ENCODE results near the gene FBXW7.
"Not testable (repeated sequence)": the region's sequence is repeated elsewhere in the genome, so short reads cannot be mapped to it uniquely, and the experiment has no call there.

The FBXW7 gene, protein sequence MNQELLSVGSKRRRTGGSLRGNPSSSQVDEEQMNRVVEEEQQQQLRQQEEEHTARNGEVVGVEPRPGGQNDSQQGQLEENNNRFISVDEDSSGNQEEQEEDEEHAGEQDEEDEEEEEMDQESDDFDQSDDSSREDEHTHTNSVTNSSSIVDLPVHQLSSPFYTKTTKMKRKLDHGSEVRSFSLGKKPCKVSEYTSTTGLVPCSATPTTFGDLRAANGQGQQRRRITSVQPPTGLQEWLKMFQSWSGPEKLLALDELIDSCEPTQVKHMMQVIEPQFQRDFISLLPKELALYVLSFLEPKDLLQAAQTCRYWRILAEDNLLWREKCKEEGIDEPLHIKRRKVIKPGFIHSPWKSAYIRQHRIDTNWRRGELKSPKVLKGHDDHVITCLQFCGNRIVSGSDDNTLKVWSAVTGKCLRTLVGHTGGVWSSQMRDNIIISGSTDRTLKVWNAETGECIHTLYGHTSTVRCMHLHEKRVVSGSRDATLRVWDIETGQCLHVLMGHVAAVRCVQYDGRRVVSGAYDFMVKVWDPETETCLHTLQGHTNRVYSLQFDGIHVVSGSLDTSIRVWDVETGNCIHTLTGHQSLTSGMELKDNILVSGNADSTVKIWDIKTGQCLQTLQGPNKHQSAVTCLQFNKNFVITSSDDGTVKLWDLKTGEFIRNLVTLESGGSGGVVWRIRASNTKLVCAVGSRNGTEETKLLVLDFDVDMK

GRCh38 chr4:152535903-152536544 is at the start of gene FBXW7:
TSS of gene FBXW7 (minus strand) at chr4:152536092. CDS start at chr4:152411803, 124,289 bp downstream.
- DNase-seq (ENCODE audit: low spot score) = peak; percentile 98

DNA sequence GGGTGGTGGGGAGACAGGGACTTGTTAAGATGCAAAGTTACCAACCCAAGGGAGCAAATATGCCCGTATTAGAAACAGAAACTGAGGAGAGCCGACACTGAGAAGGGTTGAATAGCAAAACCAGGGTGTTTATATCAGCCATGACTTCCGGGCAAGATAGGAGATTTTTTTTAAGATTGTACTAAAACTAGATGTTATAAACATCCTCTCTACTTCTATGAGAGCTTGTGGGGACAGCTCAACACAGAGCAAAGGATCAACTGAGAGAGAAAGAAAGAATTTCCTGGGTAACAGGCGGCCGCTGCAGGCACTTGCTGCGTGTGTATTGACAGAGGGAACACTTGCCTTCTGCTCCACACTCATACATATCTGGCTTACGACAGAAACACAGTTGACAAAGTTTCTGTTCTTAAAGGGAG is 49.1 kb upstream of the FBXW7 start:
- no peak for DNase-seq (ENCODE audit: low spot score)

DNA sequence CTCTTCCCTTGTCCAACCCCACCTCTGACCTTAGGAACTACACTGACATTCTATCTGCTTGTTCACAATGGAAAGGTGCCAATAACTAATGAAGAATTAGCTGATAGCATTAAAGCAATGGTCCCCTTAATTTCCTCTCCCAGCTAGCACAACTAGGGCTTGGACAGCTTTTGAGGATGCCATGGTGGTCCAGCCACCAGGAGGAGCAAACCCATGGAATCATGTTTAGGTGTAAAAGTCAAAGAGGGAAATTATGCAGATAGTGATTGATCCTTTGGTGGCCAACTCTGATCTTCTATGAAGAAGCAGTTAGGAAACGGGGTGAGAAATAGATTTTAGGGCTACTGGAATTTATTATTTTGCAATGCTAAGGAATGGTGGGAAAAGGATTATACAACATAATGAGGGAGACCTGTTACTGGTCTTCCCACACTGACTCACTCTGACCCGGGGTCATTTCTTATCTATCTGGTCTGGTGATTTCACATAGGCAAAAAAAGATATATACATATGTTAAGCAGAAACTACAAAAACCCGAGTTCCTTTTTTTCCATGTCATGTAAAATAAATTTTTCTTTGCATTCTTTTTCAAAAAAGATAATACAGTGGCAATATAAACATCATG is 45.8 kb upstream of the FBXW7 start:
- DNase-seq (ENCODE audit: low spot score) = no peak

DNA sequence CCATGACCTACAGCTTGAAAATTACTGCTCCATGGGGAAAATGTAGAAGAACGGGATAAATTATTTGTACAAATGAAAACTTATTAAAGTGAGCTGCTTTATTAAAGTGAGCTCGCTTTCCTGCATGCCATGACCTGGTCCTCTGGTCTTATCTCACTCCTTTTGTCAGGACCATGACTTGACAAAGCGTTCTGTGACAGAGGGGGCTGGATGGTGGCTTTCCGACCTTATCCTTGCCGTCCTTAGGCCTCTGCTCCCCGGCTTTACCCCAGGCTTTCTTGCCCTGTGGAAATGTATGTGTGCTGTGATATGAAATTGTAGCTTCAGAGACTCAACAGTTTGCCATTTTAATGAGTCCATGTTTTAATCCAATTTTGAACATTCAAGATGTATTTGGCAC is 44.0 kb upstream of the FBXW7 start:
- DNase-seq (ENCODE audit: low spot score) = no peak

- DNase-seq (ENCODE audit: low spot score) = no peak
Observed at GRCh38 chr4:152579107-152579764, 43.3 kb upstream of the FBXW7 start.

GRCh38 chr4:152578670-152579069 is 42.8 kb upstream of the FBXW7 start:
- no peak for DNase-seq (ENCODE audit: low spot score)

- no peak for DNase-seq (ENCODE audit: low spot score)
Observed at GRCh38 chr4:152577708-152578396, 42.0 kb upstream of the FBXW7 start.

DNA sequence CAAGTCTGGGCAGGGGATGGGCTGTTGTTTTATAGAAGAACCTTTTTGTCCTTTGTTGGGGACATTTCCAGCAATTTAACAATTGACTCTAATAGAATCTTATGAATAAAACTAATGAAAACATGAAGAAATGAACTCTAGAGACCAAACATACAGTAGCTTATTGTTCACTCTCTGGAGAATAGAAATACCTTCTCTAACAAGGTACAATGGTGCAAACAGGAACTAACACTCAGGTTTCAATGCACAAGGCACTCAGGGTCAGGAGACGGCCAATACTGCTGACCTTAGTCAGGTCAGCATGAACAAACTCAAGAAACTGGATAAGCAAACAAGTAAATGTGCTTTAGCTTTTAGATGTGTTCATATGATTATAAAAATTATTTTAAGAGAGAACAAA is 39.6 kb upstream of the FBXW7 start:
- no peak for DNase-seq (ENCODE audit: low spot score)

DNA sequence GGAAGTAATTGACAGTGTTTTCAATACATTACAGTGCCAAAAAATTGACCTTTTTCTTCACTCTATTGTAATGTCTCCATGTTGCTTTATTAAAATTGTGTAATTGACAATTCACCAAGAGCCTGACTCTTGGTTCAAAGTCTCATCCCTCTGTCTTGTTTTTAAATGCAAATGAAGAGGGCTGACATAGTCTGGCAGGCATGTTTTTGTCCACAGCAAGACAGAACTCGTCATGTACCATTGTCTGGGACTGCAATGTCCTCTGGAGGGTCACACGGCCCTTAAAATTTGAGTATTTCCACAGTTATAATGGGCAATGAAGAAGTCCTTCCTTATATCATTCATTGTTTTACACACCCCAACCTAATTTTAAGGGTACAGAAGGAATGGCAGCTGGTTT is 38.0 kb upstream of the FBXW7 start:
- DNase-seq (ENCODE audit: low spot score) = no peak

DNA sequence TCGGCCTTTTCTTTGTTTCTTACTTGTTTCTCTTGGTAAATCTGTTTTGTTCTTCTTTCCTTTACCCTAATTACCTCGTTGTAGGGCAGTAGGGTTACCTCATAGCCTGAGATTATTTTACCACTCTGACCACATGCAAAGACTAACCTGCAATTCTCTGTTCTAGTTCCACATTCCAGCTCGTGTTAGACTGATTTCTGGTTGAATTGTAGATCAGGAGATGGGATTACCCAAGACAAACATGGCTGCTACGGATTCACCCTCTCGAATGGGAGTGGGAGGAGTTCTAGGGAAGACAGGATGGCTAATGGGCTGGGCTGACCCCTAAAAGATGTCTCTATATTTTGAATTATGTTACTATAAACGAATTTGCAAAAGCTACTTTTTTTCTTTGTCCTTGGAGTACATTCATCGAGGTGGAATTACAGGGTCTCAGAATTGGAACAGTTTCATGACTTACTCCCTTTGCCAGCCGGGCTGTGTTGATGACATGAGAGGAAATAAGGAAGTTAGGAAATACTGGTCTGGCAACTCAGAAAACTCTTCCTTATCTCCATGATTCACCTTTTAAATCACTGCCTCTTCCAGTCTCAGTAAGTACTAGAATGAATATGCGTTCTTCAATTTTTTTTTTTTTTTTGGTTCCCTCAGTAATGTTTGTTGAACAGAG is 36.7 kb upstream of the FBXW7 start:
- no peak for DNase-seq (ENCODE audit: low spot score)

DNA sequence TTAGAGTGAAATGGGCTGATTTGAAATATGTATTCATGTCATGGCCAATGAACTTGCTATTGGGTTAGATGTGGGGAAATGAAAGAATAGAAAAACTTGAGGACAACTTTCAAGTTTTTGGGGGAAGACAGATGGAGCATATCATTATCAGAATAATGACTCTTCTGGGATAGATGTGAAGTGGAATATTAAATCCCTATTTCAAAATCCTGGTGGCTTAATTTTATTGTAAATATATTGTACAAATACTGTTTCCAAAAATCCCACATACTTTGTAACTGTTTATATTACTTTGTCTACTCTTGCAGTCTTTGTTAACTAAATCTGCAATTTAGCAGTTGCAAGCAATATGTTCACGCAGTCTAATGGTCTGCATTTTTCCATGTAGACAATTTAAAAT is 35.9 kb upstream of the FBXW7 start:
- DNase-seq (ENCODE audit: low spot score) = no peak

- no peak for DNase-seq (ENCODE audit: low spot score)
Observed at GRCh38 chr4:152571296-152571695, 35.4 kb upstream of the FBXW7 start.

GRCh38 chr4:152565333-152565732 is 29.4 kb upstream of the FBXW7 start:
- DNase-seq (ENCODE audit: low spot score) = no peak

DNA sequence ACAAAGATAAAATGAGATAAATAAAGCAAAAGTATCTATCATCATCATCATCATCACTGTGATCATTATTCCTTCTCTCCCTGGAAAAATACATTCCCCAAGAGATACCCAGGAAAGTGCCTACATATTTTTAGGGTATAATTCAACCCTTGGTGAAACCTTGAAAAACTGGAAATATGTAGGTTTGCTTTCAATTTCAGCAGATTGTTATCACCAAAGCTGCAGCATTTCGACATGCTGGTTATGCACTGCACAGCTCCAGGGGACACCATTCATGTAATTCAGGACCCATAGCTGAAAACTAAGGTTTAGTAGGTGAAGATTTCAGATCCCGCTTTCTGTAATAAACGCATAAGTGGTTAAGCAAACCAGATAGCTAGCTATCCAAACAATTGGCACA is 28.4 kb upstream of the FBXW7 start:
- DNase-seq (ENCODE audit: low spot score) = no peak

GRCh38 chr4:152563209-152563608 is 27.3 kb upstream of the FBXW7 start:
- no peak for DNase-seq (ENCODE audit: low spot score)

DNA sequence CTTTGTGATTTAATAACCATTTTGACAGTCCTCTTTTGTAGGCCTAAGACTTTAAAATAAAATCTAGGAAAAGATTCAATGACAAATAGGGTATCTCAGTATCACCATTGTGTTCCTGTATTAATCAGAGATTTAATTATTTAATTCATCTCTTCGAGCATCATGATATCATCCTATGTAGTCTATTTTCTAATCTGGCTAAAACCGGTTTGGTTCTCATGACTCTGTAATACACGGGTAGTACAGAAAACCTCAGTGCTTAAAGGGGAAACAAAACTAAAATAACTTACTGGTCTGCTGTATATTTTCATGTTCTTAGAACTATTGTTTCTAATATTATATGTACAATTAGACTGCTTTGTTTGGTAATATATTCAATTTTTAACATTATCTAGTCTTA is 23.7 kb upstream of the FBXW7 start:
- no peak for DNase-seq (ENCODE audit: low spot score)

DNA sequence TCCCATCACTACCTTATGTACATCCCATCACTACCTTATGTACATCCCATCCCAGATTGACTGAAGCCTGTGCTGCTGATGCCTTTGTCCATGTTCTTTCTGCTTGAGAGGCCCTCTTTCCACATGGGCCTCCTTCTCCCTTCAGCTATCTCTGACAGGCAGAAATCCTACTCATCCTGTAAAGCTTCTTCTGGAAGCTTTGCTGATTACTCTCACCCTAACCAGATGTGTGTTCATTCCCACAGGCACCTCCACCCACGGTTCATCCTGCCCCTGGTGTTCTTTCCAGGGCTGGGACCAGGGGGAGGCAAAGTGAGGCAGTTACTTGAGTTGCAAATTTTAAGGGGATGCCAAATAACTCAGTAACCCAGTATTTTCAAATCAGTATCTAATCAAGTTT is 22.5 kb upstream of the FBXW7 start:
- no peak for DNase-seq (ENCODE audit: low spot score)

DNA sequence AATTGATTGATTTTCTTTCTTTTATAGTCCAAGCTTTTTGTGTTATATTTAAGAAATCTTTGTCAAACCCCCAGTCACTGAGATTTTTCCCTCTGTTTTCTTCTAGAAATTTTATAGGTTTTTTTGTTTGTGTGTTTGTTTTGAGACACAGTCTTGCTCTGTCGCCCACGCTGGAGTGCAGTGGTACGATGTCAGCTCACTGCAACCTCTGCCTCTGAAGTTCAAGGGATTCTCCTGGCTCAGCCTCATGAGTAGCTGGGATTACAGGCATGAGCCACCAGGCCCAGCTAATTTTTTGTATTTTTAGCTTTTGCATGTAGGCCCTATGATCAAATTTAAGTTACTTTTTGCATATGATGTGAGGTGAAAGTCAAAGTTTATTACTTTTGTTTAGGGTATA is 20.9 kb upstream of the FBXW7 start:
- no peak for DNase-seq (ENCODE audit: low spot score)

GRCh38 chr4:152556283-152556682 is 20.4 kb upstream of the FBXW7 start:
- no peak for DNase-seq (ENCODE audit: low spot score)

DNA sequence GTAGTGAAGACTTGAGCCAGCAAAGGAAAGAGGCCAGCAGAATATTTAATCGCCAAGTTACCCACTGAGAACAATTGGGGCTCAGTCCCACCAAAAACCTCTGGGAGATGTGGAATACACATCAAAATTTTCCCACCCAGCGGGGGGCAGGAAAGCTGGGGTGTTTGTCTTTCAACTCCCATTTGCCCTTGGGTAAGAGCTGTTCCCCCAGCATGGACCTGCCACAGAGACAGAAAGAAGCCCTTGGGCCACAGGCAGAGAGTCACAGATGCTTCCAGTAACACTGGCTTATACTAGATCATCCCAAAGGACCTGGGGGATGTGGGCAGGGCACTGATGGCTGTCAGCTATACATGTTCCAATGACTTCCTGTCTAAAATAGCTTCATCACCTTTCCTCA is 18.9 kb upstream of the FBXW7 start:
- no peak for DNase-seq (ENCODE audit: low spot score)

- not testable (repeated sequence) for DNase-seq (ENCODE audit: low spot score)
Observed at GRCh38 chr4:152550687-152551086, 14.8 kb upstream of the FBXW7 start.
